Activated CD8-positive, alpha-beta memory T cell treated with anti-CD3 and anti-CD28 coated beads, Interleukin-2, amount 50 U/mL, for 1 hour (primary cell): Measurements from ENCODE around the gene OR51Q1.

Experiments
- DNase-seq: peaks from one replicate; pipeline ENCODE4 v3.0.0-alpha.2; 2020; ENCODE audit errors: extremely low read depth

The OR51Q1 gene

GRCh38 chr11:5421811-5422210, at the start of gene OR51Q1:
Gene OR51Q1, plus strand, starts transcription at chr11:5422111. Its CDS starts 90 bp downstream, at chr11:5422201.
- DNase-seq: no peak

- DNase-seq: no peak
Measured at GRCh38 chr11:5380740-5381342, 41.1 kb upstream of the OR51Q1 start.

GRCh38 chr11:5383576-5383975, 38.3 kb upstream of the OR51Q1 start, which contains the start of gene OR51M1:
Gene OR51M1, plus strand, starts transcription at chr11:5383812. Its CDS starts 5,587 bp downstream, at chr11:5389399.
- DNase-seq: no peak

- DNase-seq: no peak
Measured at GRCh38 chr11:5384335-5384734, 37.6 kb upstream of the OR51Q1 start.

GRCh38 chr11:5390210-5390609, 31.7 kb upstream of the OR51Q1 start:
- no peak for DNase-seq

- no peak for DNase-seq
Measured at GRCh38 chr11:5394091-5394490, 27.8 kb upstream of the OR51Q1 start.

GRCh38 chr11:5398936-5399335, 23.0 kb upstream of the OR51Q1 start:
- no peak for DNase-seq

GRCh38 chr11:5405173-5405572, 16.7 kb upstream of the OR51Q1 start:
- DNase-seq: no peak

GRCh38 chr11:5420993-5421392, 918 bp upstream of the OR51Q1 start:
- DNase-seq: no peak

GRCh38 chr11:5423131-5423530, 1.2 kb downstream of the OR51Q1 start:
- DNase-seq: no peak

- no peak for DNase-seq
Measured at GRCh38 chr11:5441414-5441813, 19.5 kb downstream of the OR51Q1 start, which contains the start of gene OR51I1. Gene OR51I1, minus strand, starts transcription at chr11:5441514. Its CDS starts 0 bp downstream, at chr11:5441514.

GRCh38 chr11:5443835-5444393, 22.0 kb downstream of the OR51Q1 start:
- no peak for DNase-seq

GRCh38 chr11:5449023-5449422, 27.1 kb downstream of the OR51Q1 start, which contains the start of gene OR51I2:
Gene OR51I2, plus strand, starts transcription at chr11:5449323. Its CDS starts 4,166 bp downstream, at chr11:5453489.
- DNase-seq: no peak

- DNase-seq: no peak
Measured at GRCh38 chr11:5449432-5449831, 27.5 kb downstream of the OR51Q1 start.

- no peak for DNase-seq
Measured at GRCh38 chr11:5460983-5461621, 39.2 kb downstream of the OR51Q1 start.

- no peak for DNase-seq
Measured at GRCh38 chr11:5467527-5467926, 45.6 kb downstream of the OR51Q1 start.
